DND-41 (cell line): ENCODE data around the gene FNDC11.

ENCODE experiments used
- CTCF ChIP-seq: IDR thresholded peaks from 2 replicates; pipeline ENCODE4 v1.5.1; 2012; ENCODE audit warnings: borderline replicate concordance, low read length, moderate library complexity, mild to moderate bottlenecking; ENCODE audit not compliant: poor library complexity, severe bottlenecking; ENCODE audit errors: extremely low read depth
- EZH2 ChIP-seq: IDR thresholded peaks from 3 replicates; pipeline ENCODE4 v1.6.1; 2012; ENCODE audit warnings: borderline replicate concordance, low read depth, mild to moderate bottlenecking, moderate library complexity, low read length, inconsistent platforms; ENCODE audit not compliant: severe bottlenecking

- TF ChIP-seq CTCF, result no peak
- TF ChIP-seq EZH2, result no peak
Observed at GRCh38 chr20:63533388-63533787, 20.6 kb upstream of the FNDC11 start.
